ENCODE results near the gene SPDYE2B.
"Not testable (repeated sequence)": the region's sequence is repeated elsewhere in the genome, so short reads cannot be mapped to it uniquely, and the experiment has no call there.

The SPDYE2B gene

DNA sequence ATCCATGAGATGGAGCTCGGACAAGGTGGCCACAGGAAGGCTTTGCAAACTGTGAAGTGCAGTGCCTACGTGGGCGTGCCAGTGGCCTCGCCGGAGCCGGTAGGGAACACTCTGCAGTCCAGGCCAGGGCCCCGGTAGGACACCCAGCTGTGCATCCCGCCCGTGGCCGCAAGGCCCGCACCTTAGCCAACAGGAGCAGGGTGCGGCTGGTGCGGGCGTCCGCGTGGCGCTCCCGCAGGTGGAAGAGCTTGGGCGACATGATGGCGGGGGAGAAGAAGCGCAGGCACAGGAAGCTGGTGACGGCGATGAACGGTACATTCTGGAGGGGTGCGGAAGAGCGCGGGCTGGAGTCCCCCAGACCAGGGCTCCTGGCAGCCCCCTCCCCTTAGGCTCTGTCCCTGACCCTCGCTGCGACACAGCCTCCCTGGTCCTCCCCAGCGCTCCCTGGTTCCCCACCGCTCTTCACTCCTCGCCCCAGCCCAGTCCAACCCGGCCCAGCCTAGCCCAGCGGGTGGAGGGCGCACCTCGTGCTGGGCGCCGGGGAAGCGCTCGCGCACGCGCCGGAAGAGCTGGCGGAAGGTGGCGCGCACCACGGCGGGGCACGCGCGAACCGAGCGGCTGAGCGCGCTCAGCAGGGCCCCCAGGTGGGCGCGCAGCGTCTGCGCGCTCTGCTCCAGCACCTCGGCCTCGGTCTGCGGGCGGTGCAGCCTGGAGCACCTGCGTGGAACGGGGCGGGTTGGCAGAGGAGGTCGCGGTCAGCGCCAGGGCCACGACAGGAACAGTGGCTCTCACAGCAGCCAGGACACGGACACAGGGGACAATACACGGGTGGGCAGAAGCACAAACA is 39.5 kb downstream of the SPDYE2B start:
- in situ Hi-C loops (cut with HindIII; ENCODE audit: low pct_unique_long_range_greater_than_20kb, low sequenced_read_pairs), result not testable (repeated sequence)

DNA sequence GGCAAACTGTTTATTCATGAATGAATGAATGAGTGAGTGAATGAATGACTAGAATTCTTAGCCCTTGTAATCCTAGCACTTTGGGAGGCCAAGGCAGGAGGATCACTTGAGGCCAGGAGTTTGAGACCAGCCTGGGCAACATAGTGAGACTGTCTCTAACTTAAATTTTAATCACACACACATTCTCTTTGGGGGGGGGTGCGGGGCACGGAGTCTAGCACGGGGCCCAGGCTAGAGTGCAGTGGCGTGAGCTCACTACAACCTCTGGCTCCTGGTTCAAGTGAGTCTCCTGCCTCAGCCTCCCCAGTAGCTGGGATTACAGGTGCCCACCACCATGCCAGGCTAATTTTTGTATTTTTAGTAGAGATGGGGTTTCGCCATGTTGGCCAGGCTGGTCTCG is 40.5 kb downstream of the SPDYE2B start:
- in situ Hi-C loops (cut with HindIII; ENCODE audit: low pct_unique_long_range_greater_than_20kb, low sequenced_read_pairs), result not testable (repeated sequence)

More for the DNA sequence above, 39.5 kb downstream of the SPDYE2B start:
- DNase-seq (ENCODE audit: low read depth in 1 of 2, low spot score in 1 of 2), result not testable (repeated sequence)

GRCh38 chr7:102694008-102694407 is 43.9 kb downstream of the SPDYE2B start:
- in situ Hi-C loops (cut with HindIII; ENCODE audit: low pct_unique_long_range_greater_than_20kb, low sequenced_read_pairs); DNase-seq (ENCODE audit: low read depth in 1 of 2, low spot score in 1 of 2): not testable (repeated sequence)

More for the DNA sequence above, 40.5 kb downstream of the SPDYE2B start:
- DNase-seq (ENCODE audit: low read depth in 1 of 2, low spot score in 1 of 2), result not testable (repeated sequence)

DNA sequence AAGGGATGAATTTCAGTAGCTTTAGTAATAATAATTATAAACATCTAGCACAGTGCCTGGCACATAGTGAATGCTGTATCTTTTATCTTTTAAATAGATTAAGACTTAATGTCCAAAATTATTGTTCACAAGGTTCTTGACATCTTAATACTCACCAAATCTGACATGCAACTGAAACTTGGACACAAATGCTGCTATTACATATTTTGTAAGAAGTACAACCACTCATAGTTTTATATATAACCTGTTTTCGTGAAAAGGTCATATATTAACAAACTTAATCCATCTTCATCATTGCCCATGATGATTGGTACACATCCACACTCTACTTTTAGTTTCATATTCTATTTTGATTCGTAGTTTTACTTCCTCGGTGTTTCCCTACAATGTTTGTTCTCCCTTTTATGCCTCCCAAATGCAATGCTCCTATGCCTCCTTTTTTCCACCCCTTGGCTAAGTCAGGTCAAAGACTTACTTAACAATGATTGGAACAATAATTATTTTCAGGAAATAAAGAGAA is 45.0 kb downstream of the SPDYE2B start:
- DNase-seq (ENCODE audit: low read depth in 1 of 2, low spot score in 1 of 2); in situ Hi-C loops (cut with HindIII; ENCODE audit: low pct_unique_long_range_greater_than_20kb, low sequenced_read_pairs): not testable (repeated sequence)

GRCh38 chr7:102696009-102696408 is 45.9 kb downstream of the SPDYE2B start:
- DNase-seq (ENCODE audit: low read depth in 1 of 2, low spot score in 1 of 2); in situ Hi-C loops (cut with HindIII; ENCODE audit: low pct_unique_long_range_greater_than_20kb, low sequenced_read_pairs): not testable (repeated sequence)

- DNase-seq (ENCODE audit: low read depth in 1 of 2, low spot score in 1 of 2); in situ Hi-C loops (cut with HindIII; ENCODE audit: low pct_unique_long_range_greater_than_20kb, low sequenced_read_pairs): not testable (repeated sequence)
Measured at GRCh38 chr7:102697642-102698512, 47.8 kb downstream of the SPDYE2B start.

- in situ Hi-C loops (cut with HindIII; ENCODE audit: low pct_unique_long_range_greater_than_20kb, low sequenced_read_pairs); DNase-seq (ENCODE audit: low read depth in 1 of 2, low spot score in 1 of 2): not testable (repeated sequence)
Measured at GRCh38 chr7:102698962-102699750, 49.0 kb downstream of the SPDYE2B start.

Data from T47D (cell line).